Measurements from ENCODE around the gene CNTN3.

- TF ChIP-seq CTCF (IDR thresholded peaks at IDR 0.05) (no peak), POLR2A (IDR thresholded peaks at IDR 0.05) (no peak)
Measured at GRCh38 chr3:74623261-74623836, 8.9 kb upstream of the CNTN3 start.
